Memory B cell (primary cell): ENCODE results near the gene FHIT.

ENCODE experiments used
- ATAC-seq: fragments of 150-1000 bp; cut with Tn5 transposase; 2 replicates; pipeline ENCODE4 v1.10.0; 2021; ENCODE audit warnings: low read depth, mild to moderate bottlenecking, moderate library complexity
- DNase-seq, 2 donors: peaks; one replicate each; pipeline ENCODE4 v3.0.0; 2022; ENCODE audit warnings: low spot score in 2 of 2
- H3K27ac Mint-ChIP-seq: one replicate; pipeline ENCODE4 v1.8.0; 2022; ENCODE audit warnings: mild to moderate bottlenecking, moderate library complexity, mixed read lengths
- H3K27me3 Mint-ChIP-seq: one replicate; pipeline ENCODE4 v1.8.0; 2022; ENCODE audit warnings: mixed read lengths
- H3K36me3 Mint-ChIP-seq: one replicate; pipeline ENCODE4 v1.8.0; 2022; ENCODE audit warnings: mild to moderate bottlenecking, mixed read lengths
- H3K4me1 Mint-ChIP-seq: one replicate; pipeline ENCODE4 v1.8.0; 2022; ENCODE audit warnings: mixed read lengths
- H3K4me3 Mint-ChIP-seq: one replicate; pipeline ENCODE4 v1.8.0; 2022; ENCODE audit warnings: mild to moderate bottlenecking, moderate library complexity, mixed read lengths
- H3K9me3 Mint-ChIP-seq: one replicate; pipeline ENCODE4 v1.8.0; 2022; ENCODE audit warnings: mixed read lengths

FHIT gene

DNA sequence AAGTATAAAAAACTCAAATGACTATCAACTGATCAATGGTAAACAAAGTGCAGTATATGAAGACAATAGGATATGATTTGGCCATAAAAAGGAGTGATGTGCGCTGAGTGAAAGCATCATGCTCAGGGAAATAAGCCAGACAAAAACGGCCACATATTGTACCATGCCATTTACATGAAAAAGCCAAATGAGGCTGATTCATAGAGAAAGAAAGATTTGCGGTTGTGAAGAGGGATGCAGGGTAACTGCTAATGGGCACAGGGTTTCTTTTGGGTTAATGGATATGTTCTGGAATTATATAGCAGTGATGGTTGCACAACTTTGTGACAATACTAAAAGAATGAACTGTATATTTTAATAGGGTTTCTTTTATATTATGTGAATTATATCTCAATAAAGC is 1324.2 kb downstream of the FHIT start:
- ATAC-seq, result no peak
- H3K4me1 Mint-ChIP-seq, result no peaks in the 10 kb centered on the region
- no peak overlapping the region for H3K27ac Mint-ChIP-seq
- H3K36me3 Mint-ChIP-seq, result peaks cover 3% of the 10 kb centered on the region
- no peak for DNase-seq
- H3K27me3 Mint-ChIP-seq, result peaks cover 10% of the 10 kb centered on the region
- H3K9me3 Mint-ChIP-seq, result no peaks in the 10 kb centered on the region
- no peak overlapping the region for H3K4me3 Mint-ChIP-seq

GRCh38 chr3:59925946-59926345 is 1325.3 kb downstream of the FHIT start:
- H3K4me3 Mint-ChIP-seq, result no peak overlapping the region
- H3K4me1 Mint-ChIP-seq, result no peaks in the 10 kb centered on the region
- ATAC-seq (no peak), DNase-seq (no peak)
- H3K27me3 Mint-ChIP-seq, result peaks cover 10% of the 10 kb centered on the region
- H3K9me3 Mint-ChIP-seq, result no peaks in the 10 kb centered on the region
- peaks cover 3% of the 10 kb centered on the region for H3K36me3 Mint-ChIP-seq
- H3K27ac Mint-ChIP-seq, result no peak overlapping the region

GRCh38 chr3:59922192-59922591 is 1329.1 kb downstream of the FHIT start:
- Mint-ChIP-seq H3K4me3 (no peak overlapping the region), H3K9me3 (no peaks in the 10 kb centered on the region), H3K4me1 (no peaks in the 10 kb centered on the region), H3K27me3 (peaks cover 10% of the 10 kb centered on the region), H3K36me3 (peaks cover 3% of the 10 kb centered on the region), H3K27ac (no peak overlapping the region)
- DNase-seq, result no peak
- ATAC-seq, result no peak

DNA sequence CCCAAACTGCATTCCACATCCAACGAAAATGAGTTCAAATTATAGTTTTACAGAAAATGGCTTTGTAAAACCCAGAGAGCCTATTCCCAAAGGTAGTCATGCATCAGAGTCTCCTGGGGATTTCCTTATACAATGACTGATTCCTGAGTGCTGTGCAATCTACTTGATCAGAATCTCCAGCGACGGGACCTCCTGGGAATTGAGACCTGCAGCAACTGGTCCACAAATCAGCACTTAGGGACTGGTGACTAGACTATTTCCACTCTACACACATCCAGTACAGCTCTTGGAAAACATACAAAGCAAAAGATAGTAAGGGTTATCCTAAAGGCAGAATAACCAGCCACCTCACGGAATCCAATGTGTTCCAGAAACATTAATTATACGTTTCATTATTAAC is 1330.4 kb downstream of the FHIT start:
- ATAC-seq, result no peak
- Mint-ChIP-seq H3K9me3 (no peaks in the 10 kb centered on the region), H3K27me3 (peaks cover 8% of the 10 kb centered on the region), H3K36me3 (peaks cover 3% of the 10 kb centered on the region), H3K4me1 (no peaks in the 10 kb centered on the region), H3K4me3 (no peak overlapping the region), H3K27ac (no peak overlapping the region)
- DNase-seq, result no peak

DNA sequence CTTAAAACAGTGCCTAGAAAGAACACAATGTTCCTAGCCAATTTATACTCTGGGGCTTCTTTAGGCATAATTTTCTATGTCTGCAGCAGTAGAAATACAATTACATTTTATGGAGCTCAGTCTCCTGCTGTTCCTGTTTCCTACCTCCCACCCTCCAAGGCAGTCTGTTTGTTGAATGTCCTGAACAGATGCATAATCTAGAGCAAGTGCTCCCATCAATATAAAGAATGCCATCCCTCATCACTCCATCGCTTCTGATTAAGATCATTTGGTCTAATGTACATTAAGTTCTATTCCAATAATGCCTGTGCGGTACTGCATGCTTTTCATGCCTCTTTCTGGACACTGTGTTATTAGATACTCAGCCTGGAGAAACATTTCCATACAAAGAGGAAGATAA is 1331.7 kb downstream of the FHIT start:
- ATAC-seq (no peak), DNase-seq (no peak)
- H3K36me3 Mint-ChIP-seq, result peaks cover 3% of the 10 kb centered on the region
- H3K9me3 Mint-ChIP-seq, result no peaks in the 10 kb centered on the region
- no peak overlapping the region for H3K4me3 Mint-ChIP-seq
- no peak overlapping the region for H3K27ac Mint-ChIP-seq
- H3K27me3 Mint-ChIP-seq, result peaks cover 6% of the 10 kb centered on the region
- H3K4me1 Mint-ChIP-seq, result no peaks in the 10 kb centered on the region

DNA sequence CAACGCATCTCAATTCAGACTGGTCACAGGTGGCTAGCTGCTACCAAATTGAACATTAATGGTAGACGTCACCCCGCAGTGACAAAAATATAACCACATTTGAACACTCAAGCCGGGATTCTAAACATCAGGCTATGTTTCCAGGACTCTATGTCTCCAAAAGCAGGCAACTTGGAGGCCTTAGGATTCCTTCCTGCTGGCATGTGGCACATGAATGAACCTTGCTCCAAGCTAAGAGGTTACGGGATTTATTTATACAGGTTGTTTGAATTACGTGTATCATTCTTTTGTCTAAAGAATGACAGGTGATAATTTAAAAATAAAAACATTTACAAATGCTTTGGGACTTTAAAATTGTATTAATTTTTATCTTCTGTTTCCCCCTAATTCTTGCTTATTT is 1337.0 kb downstream of the FHIT start:
- Mint-ChIP-seq H3K4me3 (no peak overlapping the region), H3K27ac (no peak overlapping the region), H3K36me3 (no peaks in the 10 kb centered on the region), H3K9me3 (no peaks in the 10 kb centered on the region), H3K27me3 (no peaks in the 10 kb centered on the region), H3K4me1 (no peaks in the 10 kb centered on the region)
- ATAC-seq (no peak), DNase-seq (no peak)

GRCh38 chr3:59913645-59914044 is 1337.6 kb downstream of the FHIT start:
- no peaks in the 10 kb centered on the region for H3K36me3 Mint-ChIP-seq
- DNase-seq (no peak), ATAC-seq (no peak)
- no peaks in the 10 kb centered on the region for H3K4me1 Mint-ChIP-seq
- no peaks in the 10 kb centered on the region for H3K9me3 Mint-ChIP-seq
- no peak overlapping the region for H3K4me3 Mint-ChIP-seq
- no peaks in the 10 kb centered on the region for H3K27me3 Mint-ChIP-seq
- no peak overlapping the region for H3K27ac Mint-ChIP-seq

DNA sequence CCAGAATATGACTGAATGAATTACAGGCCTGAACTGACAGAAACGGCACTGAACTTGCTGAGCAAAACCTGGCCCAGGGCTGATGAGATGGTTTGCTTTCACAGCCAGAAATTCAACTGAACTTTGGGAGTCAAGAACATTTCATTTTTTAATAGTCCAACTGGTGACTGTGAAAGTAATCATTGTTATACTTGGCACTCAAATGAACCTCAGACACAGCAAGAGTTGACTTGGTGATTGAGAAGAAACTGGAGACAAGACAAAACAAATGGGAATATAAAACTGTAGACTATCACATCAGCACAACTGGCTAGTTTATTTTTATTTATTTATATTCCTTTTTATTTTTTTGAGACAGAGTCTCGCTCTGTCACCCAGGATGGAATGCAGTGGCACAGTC is 1342.6 kb downstream of the FHIT start:
- Mint-ChIP-seq H3K27me3 (no peaks in the 10 kb centered on the region), H3K4me3 (no peak overlapping the region), H3K27ac (no peak overlapping the region), H3K9me3 (peaks cover 4% of the 10 kb centered on the region), H3K36me3 (no peaks in the 10 kb centered on the region), H3K4me1 (no peaks in the 10 kb centered on the region)
- no peak for ATAC-seq
- no peak for DNase-seq

DNA sequence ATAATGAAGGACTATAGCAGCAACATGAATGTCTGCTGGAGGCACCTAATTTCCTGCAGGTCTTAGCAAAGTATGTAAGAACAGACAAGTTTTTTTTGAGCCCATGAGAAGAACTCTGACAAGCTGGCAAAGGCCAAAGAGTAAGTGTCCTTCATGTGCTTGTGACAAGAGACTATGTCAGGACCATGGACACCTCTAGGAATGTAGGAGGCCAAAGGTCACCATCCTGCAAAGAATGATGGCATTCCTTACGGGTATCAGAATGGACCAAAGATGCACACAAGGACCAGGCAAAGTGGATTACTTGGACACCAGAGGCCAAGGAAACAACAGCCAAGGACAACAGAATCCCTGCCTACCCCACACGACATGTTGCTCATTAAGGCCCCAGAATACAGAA is 1343.0 kb downstream of the FHIT start:
- ATAC-seq (no peak), DNase-seq (no peak)
- Mint-ChIP-seq H3K4me1 (no peaks in the 10 kb centered on the region), H3K36me3 (no peaks in the 10 kb centered on the region), H3K27me3 (no peaks in the 10 kb centered on the region), H3K4me3 (no peak overlapping the region), H3K27ac (no peak overlapping the region), H3K9me3 (peaks cover 4% of the 10 kb centered on the region)

- H3K4me1 Mint-ChIP-seq, result no peaks in the 10 kb centered on the region
- DNase-seq (no peak), ATAC-seq (no peak)
- H3K27me3 Mint-ChIP-seq, result no peaks in the 10 kb centered on the region
- H3K36me3 Mint-ChIP-seq, result no peaks in the 10 kb centered on the region
- no peak overlapping the region for H3K27ac Mint-ChIP-seq
- H3K4me3 Mint-ChIP-seq, result no peak overlapping the region
- H3K9me3 Mint-ChIP-seq, result peaks cover 4% of the 10 kb centered on the region
Measured at GRCh38 chr3:59904296-59904695, 1347.0 kb downstream of the FHIT start.

- H3K4me3 Mint-ChIP-seq, result no peak overlapping the region
- ATAC-seq, result no peak
- H3K27me3 Mint-ChIP-seq, result no peaks in the 10 kb centered on the region
- H3K4me1 Mint-ChIP-seq, result no peaks in the 10 kb centered on the region
- H3K27ac Mint-ChIP-seq, result no peak overlapping the region
- DNase-seq, result no peak
- H3K9me3 Mint-ChIP-seq, result peaks cover under 1% of the 10 kb centered on the region
- H3K36me3 Mint-ChIP-seq, result no peaks in the 10 kb centered on the region
Measured at GRCh38 chr3:59899061-59899460, 1352.2 kb downstream of the FHIT start.

DNA sequence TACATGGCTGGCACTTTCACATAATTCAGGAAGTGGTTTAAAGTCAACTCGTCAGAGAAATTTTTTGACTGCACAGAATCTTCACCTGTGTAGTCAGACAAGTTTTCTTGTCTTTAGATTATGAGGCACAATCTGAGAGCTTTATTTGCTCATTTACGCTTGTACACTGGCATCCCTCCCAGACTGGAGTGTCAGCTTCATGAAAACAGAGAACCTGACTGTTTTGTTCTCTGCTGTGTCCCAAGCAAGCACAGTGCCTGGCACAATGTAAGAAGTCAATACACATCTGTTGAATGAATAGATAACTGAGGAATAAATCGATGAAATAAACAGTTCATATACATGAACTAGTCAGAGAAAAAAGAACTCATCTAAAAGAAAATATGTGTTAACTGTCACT is 1355.3 kb downstream of the FHIT start:
- H3K27ac Mint-ChIP-seq, result no peak overlapping the region
- no peak for ATAC-seq
- H3K27me3 Mint-ChIP-seq, result no peaks in the 10 kb centered on the region
- DNase-seq, result no peak
- no peaks in the 10 kb centered on the region for H3K9me3 Mint-ChIP-seq
- no peak overlapping the region for H3K4me3 Mint-ChIP-seq
- H3K4me1 Mint-ChIP-seq, result no peaks in the 10 kb centered on the region
- H3K36me3 Mint-ChIP-seq, result peaks cover 1% of the 10 kb centered on the region

DNA sequence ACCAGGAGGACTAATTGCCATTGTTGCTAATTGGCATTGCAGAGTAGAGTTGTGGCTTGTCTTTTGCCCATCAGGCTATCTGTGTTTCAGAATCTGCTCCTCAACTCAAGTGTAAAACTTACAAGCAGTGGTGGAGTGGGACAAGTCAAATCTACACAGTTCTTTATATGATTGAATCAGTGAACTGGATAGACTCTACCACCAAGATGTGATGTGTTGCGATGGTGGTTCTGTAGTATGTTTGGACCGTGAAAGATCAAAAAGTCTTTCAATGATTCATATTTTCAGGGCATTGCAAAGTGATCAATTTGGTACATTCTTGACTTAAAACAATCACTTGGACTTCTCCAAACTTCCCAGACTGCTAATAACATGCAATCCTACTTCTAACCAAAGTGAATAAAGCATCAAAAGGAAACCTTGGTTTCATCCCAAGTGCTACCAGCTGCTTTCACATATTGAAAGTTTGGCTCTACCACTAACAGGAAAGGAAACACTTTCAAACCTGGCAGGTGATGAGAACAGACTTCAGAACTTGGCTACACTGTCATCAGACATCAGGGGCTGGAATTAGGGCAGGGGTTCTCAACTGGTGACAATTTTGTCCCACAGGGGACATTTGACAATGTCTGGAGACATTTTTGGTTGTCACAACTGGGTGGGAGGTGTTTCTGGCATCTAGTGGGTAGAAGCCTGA is 1356.7 kb downstream of the FHIT start:
- ATAC-seq (no peak), DNase-seq (no peak)
- H3K4me3 Mint-ChIP-seq, result no peak overlapping the region
- peaks cover 1% of the 10 kb centered on the region for H3K36me3 Mint-ChIP-seq
- no peaks in the 10 kb centered on the region for H3K27me3 Mint-ChIP-seq
- no peaks in the 10 kb centered on the region for H3K4me1 Mint-ChIP-seq
- H3K9me3 Mint-ChIP-seq, result no peaks in the 10 kb centered on the region
- H3K27ac Mint-ChIP-seq, result no peak overlapping the region

GRCh38 chr3:59890639-59891038 is 1360.6 kb downstream of the FHIT start:
- no peaks in the 10 kb centered on the region for H3K4me1 Mint-ChIP-seq
- H3K27ac Mint-ChIP-seq, result no peak overlapping the region
- H3K9me3 Mint-ChIP-seq, result no peaks in the 10 kb centered on the region
- DNase-seq, result no peak
- peaks cover 1% of the 10 kb centered on the region for H3K27me3 Mint-ChIP-seq
- H3K4me3 Mint-ChIP-seq, result no peak overlapping the region
- peaks cover 1% of the 10 kb centered on the region for H3K36me3 Mint-ChIP-seq
- no peak for ATAC-seq

GRCh38 chr3:59886790-59887189 is 1364.5 kb downstream of the FHIT start:
- Mint-ChIP-seq H3K27ac (no peak overlapping the region), H3K36me3 (no peaks in the 10 kb centered on the region)

More at GRCh38 chr3:59886790-59887189, 1364.5 kb downstream of the FHIT start:
- DNase-seq, result no peak
- no peak overlapping the region for H3K4me3 Mint-ChIP-seq
- H3K4me1 Mint-ChIP-seq, result peaks cover 3% of the 10 kb centered on the region
- peaks cover 1% of the 10 kb centered on the region for H3K27me3 Mint-ChIP-seq
- ATAC-seq, result no peak
- no peaks in the 10 kb centered on the region for H3K9me3 Mint-ChIP-seq
